Islet of Langerhans (tissue), 1 donor: ENCODE measurements around the gene MLPH.

Source experiments
- FAIRE-seq: peaks from one replicate; lab custom pipeline; 2011; peaks lifted over from hg19 to GRCh38; lab: Jason Lieb, UNC

MLPH gene

GRCh38 chr2:237480556-237480955 lies 6.5 kb upstream of the MLPH start:
- FAIRE-seq, result no peak

- FAIRE-seq, result no peak
These were observed 6.0 kb upstream of the MLPH start for GRCh38 chr2:237480988-237481525.

DNA sequence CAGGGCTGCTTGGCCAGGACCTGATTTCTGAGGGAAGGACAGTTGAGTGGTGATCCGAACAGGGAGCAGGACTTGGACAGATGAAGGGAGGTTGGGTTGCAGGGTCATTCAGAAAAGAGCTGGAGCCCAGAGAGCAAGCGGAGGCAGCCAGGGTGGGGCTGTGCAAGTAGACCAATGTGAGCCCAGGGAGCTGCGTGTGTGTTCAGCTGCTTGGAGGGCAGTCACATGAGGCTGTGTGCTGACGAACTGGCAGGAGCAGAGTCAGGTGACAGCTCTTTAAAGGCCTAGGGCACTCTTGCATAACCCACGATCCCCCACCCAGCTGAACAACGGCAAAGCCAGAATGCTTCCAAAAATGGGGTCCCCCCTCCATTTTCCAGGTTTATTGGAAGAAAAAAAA lies 4.6 kb upstream of the MLPH start:
- no peak for FAIRE-seq

- no peak for FAIRE-seq
These were observed 3.9 kb upstream of the MLPH start for GRCh38 chr2:237483018-237483731.

DNA sequence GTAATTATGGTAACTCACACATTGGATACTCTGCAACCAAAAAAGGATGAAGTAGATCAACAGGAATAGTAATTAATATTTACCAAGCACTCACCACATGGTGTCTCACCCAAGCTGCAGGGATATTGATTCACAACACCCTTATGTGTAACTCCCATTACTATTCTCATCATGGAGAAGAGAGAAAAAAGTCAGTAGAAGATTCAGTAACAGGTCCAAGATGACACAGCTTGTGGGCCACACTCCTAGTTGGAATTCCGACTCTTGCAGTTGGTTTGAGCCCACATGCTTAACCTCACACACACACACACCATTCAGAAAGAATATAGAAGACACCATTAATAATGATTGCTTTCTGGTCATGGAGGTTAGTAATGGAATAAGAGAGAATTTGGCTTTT lies 1.7 kb upstream of the MLPH start:
- no peak for FAIRE-seq

GRCh38 chr2:237485844-237486243 lies 1.2 kb upstream of the MLPH start:
- no peak for FAIRE-seq

GRCh38 chr2:237486334-237486818 lies 675 bp upstream of the MLPH start:
- no peak for FAIRE-seq

GRCh38 chr2:237487496-237487895 lies 445 bp downstream of the MLPH start:
- no peak for FAIRE-seq

- FAIRE-seq, result no peak
These were observed 1.2 kb downstream of the MLPH start for GRCh38 chr2:237488295-237488694.

GRCh38 chr2:237488901-237489860 lies 2.1 kb downstream of the MLPH start:
- FAIRE-seq, result no peak

DNA sequence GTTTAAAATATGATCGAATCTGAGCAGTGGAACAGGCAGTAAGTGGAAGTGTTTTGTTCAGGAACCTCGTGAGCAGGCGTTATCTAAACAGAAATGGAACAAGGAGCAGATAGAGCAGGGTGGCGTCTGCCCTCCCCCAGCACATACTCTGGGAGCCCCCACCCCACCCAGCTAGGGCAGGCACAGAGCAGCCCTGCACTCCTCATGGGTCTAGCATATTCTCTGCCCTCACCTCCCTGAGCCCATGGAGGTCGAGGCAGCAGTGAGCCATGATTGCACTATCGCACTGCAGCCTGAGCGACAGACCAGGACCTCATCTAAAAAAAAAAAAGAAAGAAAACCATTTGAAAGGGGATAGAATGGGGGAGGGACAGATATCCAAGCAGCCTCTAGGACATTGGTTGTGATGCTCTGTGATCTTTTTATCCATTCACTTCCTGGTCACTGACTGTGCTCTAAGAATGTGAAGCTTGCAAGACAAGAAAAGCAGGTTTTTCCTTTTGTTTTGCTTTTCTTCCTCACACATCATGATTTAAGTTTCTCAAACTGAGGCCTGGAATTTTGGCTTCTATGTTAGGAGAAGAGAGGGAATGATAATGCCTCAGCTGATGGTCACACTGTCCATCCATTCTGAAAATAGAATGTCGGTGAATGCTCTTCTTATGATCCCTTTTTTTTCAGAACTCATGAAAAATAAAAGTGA lies 3.1 kb downstream of the MLPH start:
- FAIRE-seq, result no peak

- no peak for FAIRE-seq
These were observed 3.7 kb downstream of the MLPH start for GRCh38 chr2:237490795-237491194.

GRCh38 chr2:237491515-237492118 lies 4.6 kb downstream of the MLPH start:
- no peak for FAIRE-seq

GRCh38 chr2:237492137-237492890 lies 5.3 kb downstream of the MLPH start:
- FAIRE-seq, result no peak

DNA sequence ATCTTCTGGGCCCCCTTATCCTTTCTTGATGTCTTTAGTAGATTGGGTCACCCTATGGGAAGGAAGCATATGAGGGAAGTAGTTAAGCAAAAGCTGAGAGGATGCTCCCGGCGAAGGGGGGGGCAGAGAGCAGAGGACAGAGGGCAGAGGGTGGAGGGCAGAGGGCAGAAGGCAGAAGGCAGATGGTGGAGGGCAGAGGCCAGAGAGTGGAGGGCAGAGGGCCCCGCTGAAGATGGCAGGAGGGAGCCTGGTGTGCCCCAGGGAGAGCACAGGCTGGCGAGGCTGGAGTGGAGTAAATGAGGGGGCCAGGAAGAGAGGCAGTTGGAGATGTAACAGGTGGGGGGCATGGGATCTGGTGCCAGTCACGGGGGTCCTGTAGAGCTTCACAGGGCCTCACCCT lies 7.0 kb downstream of the MLPH start:
- no peak for FAIRE-seq

DNA sequence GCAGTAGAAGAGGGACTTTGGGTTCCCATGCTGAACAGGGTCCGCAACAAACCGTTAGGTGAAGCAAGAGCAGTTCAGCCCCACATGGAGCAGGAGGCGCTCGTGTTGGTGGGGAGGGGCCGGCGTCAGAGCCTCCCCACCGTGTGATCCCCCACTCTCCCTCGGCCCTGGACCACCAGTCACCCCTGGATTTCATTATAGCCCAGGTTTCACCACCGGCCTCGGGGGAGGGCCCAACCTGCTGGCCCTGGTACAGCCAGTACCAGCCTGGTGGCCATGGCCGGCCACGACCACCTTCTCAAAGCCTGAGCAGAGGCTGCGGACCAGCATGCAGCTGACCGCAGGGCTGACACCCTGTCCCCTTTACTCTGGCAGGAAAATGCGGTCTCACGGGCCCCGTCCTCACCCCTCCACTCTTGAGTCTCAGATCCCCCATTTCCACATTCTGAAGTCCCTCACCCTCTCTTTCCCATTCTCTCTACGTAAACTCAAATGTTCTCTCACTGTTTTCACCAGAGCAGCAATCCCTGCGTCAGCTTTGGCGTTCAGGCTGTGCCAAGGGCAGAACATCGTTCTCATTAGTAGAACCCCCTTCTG lies 8.6 kb downstream of the MLPH start:
- no peak for FAIRE-seq

DNA sequence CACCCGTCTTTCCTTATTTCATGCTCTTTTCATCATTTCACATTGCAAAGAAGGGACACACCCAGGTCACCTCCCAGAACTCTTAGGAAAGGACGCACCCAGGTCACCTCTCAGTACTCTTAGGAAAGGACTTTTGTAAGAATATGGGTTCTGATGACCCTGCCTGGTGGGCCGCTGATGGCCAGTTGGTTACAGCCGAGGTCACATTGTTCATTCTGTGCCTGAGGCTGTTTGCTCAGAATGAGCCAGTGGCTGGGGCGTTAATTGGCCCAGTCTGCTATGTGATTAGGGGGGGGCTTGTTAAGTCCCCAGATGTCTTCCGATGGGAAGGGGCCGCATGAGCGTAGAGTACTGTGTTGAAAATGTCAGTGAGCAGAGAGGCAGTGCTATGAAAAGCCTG lies 9.4 kb downstream of the MLPH start:
- FAIRE-seq, result no peak

DNA sequence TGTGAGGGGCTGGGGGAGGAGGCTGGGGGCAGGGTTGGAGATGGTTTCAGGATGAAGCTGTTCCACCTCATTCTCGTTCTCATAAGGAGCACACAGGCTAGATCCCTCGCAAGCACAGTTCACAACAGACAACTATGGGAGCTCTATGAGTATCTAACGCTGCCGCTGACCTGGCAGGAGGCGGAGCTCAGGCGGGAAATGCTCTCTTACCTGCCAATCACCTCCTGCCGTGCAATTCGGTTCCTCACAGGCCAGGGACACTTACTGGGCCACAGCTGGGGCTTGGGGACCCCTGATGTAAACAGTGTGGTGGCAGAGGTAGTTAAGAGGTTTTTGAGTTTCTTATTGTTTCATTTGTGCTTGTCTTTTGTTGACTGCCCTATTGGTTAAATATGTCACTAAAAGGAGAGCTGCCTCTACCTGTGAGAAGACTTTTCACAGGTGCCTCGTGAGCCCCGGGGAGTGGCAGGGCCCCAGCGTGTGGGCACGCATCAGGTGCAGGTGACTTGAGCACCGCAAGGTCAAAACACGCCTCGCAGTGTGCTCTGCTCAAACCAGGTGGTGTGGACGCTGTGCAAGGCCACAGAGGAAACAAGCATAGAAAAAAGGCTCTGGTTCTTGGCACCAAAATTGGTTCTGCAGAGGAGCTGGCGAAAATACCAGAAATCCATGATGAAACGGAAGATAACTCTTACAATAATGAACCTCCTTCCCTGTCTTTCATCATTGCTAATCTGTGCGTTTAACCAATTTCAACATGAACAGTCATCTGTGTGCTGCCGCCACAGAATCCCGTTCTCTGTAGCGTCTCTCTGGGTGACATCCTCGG lies 10.2 kb downstream of the MLPH start:
- no peak for FAIRE-seq

DNA sequence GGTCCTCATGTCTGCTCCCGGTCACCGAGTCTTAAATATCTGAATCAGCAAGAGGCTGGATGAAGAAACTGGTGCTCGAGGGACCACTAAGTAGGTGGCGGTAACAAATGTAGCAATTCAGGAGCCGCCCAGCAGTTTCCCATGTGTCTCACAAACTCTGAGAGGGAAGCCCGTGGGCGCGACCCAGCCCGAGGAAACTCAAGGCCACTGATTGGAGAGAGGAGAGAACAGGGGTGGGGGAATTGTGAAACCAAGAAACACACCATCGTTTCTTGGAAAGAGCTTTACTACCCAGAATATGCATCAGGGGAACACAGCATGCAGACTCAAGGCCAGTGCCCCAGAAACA lies 10.8 kb downstream of the MLPH start:
- no peak for FAIRE-seq

DNA sequence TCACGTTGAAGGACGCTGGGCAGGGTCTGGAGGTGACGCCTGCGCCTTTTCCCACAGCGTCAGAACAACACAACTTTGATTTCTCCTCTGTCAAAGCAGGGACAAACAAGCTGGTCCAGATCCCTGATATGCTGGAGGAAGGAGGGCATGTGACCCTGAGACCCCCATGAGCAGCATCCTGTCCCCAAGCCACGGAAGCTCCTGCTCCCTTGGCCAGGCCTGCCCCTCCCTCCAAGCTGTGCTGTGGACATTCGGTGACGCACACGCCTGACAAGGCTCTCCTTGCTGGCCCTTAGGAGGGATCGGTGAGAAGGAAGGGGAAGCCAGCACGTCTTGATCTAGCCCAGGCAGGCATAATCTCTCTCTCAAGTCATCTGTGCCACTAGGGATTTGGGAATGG lies 11.3 kb downstream of the MLPH start:
- no peak for FAIRE-seq
